GM12878 (cell line): Measurements from ENCODE around the gene ATP5F1B. TPM values are rescaled to one million over a fixed set of nuclear protein-coding genes. Genes with fewer than 3 reads are reported as not detected.

Source experiments
- ATF7 ChIP-seq: fragments of 450-650 bp; IDR thresholded peaks from 2 replicates; pipeline ENCODE4 v1.6.1; 2016; ENCODE audit warnings: low read depth, mild to moderate bottlenecking
- DPF2 ChIP-seq: fragments of 450-650 bp; IDR thresholded peaks from 2 replicates; pipeline ENCODE4 v1.6.1; 2017; ENCODE audit warnings: mild to moderate bottlenecking
- ESRRA ChIP-seq: IDR thresholded peaks from 2 replicates; pipeline ENCODE4 v1.6.1; 2012; ENCODE audit warnings: mild to moderate bottlenecking, low read length, improper control_type of control experiment
- MTA2 ChIP-seq: fragments of 450-650 bp; IDR thresholded peaks from 2 replicates; pipeline ENCODE4 v1.6.1; 2016; ENCODE audit warnings: low read depth, mild to moderate bottlenecking, moderate library complexity
- NFIC ChIP-seq: IDR thresholded peaks from 2 replicates; pipeline ENCODE4 v1.6.1; 2012; ENCODE audit warnings: low read depth, mild to moderate bottlenecking, inconsistent platforms, low read length, moderate library complexity
- RELB ChIP-seq: fragments of 450-650 bp; IDR thresholded peaks from 2 replicates; pipeline ENCODE4 v1.6.1; 2017; ENCODE audit warnings: low read depth, mild to moderate bottlenecking, moderate library complexity
- RUNX3 ChIP-seq: IDR thresholded peaks from 2 replicates; pipeline ENCODE4 v1.6.1; 2012; ENCODE audit warnings: low read length, inconsistent platforms
- SMAD5 ChIP-seq: IDR thresholded peaks from 2 replicates; pipeline ENCODE4 v1.6.1; 2016; ENCODE audit warnings: antibody characterized with exemption, low read depth
- ZNF384 ChIP-seq: IDR thresholded peaks from 2 replicates; pipeline ENCODE4 v1.6.1; 2012; ENCODE audit warnings: low read depth, mild to moderate bottlenecking, low read length, improper control_type of control experiment, borderline replicate concordance
- ZNF687 ChIP-seq: fragments of 450-650 bp; IDR thresholded peaks from 2 replicates; pipeline ENCODE4 v1.6.1; 2017; ENCODE audit warnings: mild to moderate bottlenecking, moderate library complexity
- polyA plus RNA-seq, 11 experiments: library from polyadenylated mRNA; depleted of rRNA in 4 of 11; unstranded in 6 of 11; stranded (reverse) in 5 of 11; fragments of >200 nt; fragmentation: Nextera tagmentation in 4 of 11; fragmentation: Illumina TruSeq in 1 of 11; extraction: Ambion mirVana in 4 of 11; extraction: Trizol in 1 of 11; gene quantifications; 1 replicate in 1 of 11; 2 replicates in 10 of 11; pipeline versions ENCODE4 v1.2.1 to v1.2.3, GENCODE V29; 2011 to 2016; ENCODE audit warnings: inconsistent platforms in 2 of 11, missing spikeins in 2 of 11, low read depth in 1 of 11
- total RNA-seq, 4 experiments: library from RNA; depleted of rRNA in 3 of 4; stranded (reverse); fragments of >200 nt in 3 of 4; fragmentation: Illumina TruSeq in 1 of 4; extraction: Trizol in 1 of 4; gene quantifications; 2 replicates each; pipeline versions ENCODE4 v1.2.1 to v1.2.3, GENCODE V29; 2013 to 2021

Gene ATP5F1B
- total and polyA plus RNA-seq, 10 of the 15 experiments (the other 5 are each of a cell fraction or from before 2014, with no cell fraction given), result 671 to 1,908 (median 1,031) TPM

GRCh38 chr12:56657416-56658379, 11.9 kb upstream of the ATP5F1B start (continued):
- TF ChIP-seq RELB (peak; percentile 49; the same call in 1 of the 2 replicates), ZNF384 (peak; percentile 42; the same call in 1 of the 2 replicates), ZNF687 (0 out of 2 replicates have a peak, but pooled peaks have one; percentile 12), ESRRA (no peak), NFIC (peak; percentile 23; the same call in 1 of the 2 replicates), DPF2 (peak; percentile 51; the same call in 1 of the 2 replicates), RUNX3 (peak; percentile 58; the same call in 1 of the 2 replicates), SMAD5 (no peak), ATF7 (peak; percentile 75), MTA2 (peak; percentile 54)
